ENCODE data around the gene BEAN1. TPM values are rescaled to one million over a fixed set of nuclear protein-coding genes. Genes with fewer than 3 reads are reported as not detected.

The BEAN1 gene, protein sequence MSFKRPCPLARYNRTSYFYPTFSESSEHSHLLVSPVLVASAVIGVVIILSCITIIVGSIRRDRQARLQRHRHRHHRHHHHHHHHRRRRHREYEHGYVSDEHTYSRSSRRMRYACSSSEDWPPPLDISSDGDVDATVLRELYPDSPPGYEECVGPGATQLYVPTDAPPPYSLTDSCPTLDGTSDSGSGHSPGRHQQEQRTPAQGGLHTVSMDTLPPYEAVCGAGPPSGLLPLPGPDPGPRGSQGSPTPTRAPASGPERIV
- total RNA-seq = not detected in 2 replicates

DNA sequence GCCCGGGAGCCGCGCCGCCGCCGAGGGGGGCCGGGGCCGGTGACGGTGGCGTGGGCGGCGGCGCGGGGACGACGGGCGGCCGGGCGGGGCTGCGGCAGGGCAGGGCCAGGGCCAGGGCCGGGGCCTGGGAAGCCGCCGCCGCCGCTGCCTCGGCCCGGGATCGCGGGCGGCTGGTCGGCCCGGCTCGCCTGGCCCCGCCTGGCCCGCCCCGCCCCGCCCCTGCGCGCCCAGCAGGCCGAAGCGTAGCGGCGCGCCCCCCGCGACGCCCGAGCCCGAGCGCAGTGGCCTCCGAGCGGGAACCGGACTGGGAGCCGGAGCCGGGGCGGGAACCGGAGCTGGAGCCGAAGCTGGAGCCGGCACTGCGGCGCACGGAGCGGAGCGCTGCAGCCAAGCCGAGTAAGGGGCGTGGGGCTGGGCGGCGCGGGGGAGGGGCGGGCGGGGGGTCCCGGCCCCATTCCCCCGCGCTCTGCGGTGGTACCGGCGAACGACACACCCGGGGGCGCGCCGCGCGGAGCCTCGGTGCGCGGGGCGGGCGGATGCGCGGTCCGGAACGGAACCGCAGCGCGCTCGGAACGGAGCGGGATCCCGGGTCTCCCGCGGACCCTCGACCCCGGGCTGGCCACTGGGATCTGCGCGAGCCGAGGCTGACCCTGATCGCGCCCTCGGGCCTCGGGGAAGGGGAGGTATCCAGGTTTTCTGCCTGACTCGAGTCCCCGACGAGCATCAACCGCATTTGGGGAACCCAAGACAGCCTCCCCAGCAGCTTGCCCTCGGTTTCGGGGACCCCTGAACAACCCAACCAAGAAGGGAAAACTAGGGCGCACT lies at the start of gene BEAN1:
BEAN1 (plus strand) TSS at position 260 of the 825 bp plus-strand sequence. CDS start 10,382 bp downstream, outside the sequence.

Other genes with a start within 250 kb of the BEAN1 start
- gene CDH5, start 60.6 kb upstream of the BEAN1 start, total RNA-seq = 9.6 and 16.1 TPM in 2 replicates
- gene TK2, start 122.8 kb downstream of the BEAN1 start, total RNA-seq = 75.9 and 82.3 TPM in 2 replicates
- gene CKLF, start 125.3 kb downstream of the BEAN1 start, total RNA-seq = 32.6 and 49.4 TPM in 2 replicates
- gene CMTM1, start 139.1 kb downstream of the BEAN1 start, total RNA-seq = 1.4 and 1.6 TPM in 2 replicates
- gene CMTM2, start 152.2 kb downstream of the BEAN1 start, total RNA-seq = not detected in 2 replicates
- gene CMTM3, start 177.4 kb downstream of the BEAN1 start, total RNA-seq = 6.2 and 8.4 TPM in 2 replicates

Measured in aortic smooth muscle cell (primary cell).